Right atrium auricular region (tissue), 2 donors: ENCODE results near the gene PARP4. TPM values are rescaled to one million over a fixed set of nuclear protein-coding genes. Genes with fewer than 3 reads are reported as not detected.

ENCODE experiments used
- DNase-seq: peaks from one replicate; pipeline ENCODE4 v3.0.0-alpha.2; 2019; ENCODE audit warnings: low spot score
- H3K27ac ChIP-seq, 2 donors: fragments of 200-600 bp; sonication (generic); 1 replicate in 1 of 2; 2 replicates in 1 of 2; pipeline ENCODE4 v1.5.1; 2016 to 2019
- H3K27me3 ChIP-seq, 2 donors: fragments of 200-600 bp; sonication (generic); one replicate each; pipeline versions ENCODE4 v1.5.1 to v1.6.0; 2017 to 2019
- H3K36me3 ChIP-seq: fragments of 200-600 bp; sonication (generic); one replicate; pipeline ENCODE4 v1.5.1; 2016
- H3K4me1 ChIP-seq, 2 donors: fragments of 200-600 bp; sonication (generic); one replicate each; pipeline versions ENCODE4 v1.5.1 to v1.6.0; 2017 to 2019
- H3K4me3 ChIP-seq, 2 donors: fragments of 200-600 bp; sonication (generic); 1 replicate in 1 of 2; 2 replicates in 1 of 2; pipeline ENCODE4 v1.5.1; 2017 to 2019; ENCODE audit warnings: mild to moderate bottlenecking in 1 of 2, moderate library complexity in 1 of 2
- H3K9me3 ChIP-seq, 2 donors: fragments of 200-600 bp; sonication (generic); one replicate each; pipeline ENCODE4 v1.5.1; 2019
- CTCF ChIP-seq, 2 donors: fragments of 200-600 bp; sonication (generic); IDR thresholded peaks; one replicate each; pipeline ENCODE4 v1.5.1; 2019; ENCODE audit warnings: antibody characterized with exemption in 2 of 2
- total RNA-seq, 2 donors: library from RNA; depleted of rRNA; stranded (reverse); fragments of >200 nt; gene quantifications; one replicate each; pipeline ENCODE4 v1.1.0, GENCODE V29; 2016

Gene PARP4
- total RNA-seq, 2 donors from 2014 or later: 21.2 to 22.1 TPM

DNA sequence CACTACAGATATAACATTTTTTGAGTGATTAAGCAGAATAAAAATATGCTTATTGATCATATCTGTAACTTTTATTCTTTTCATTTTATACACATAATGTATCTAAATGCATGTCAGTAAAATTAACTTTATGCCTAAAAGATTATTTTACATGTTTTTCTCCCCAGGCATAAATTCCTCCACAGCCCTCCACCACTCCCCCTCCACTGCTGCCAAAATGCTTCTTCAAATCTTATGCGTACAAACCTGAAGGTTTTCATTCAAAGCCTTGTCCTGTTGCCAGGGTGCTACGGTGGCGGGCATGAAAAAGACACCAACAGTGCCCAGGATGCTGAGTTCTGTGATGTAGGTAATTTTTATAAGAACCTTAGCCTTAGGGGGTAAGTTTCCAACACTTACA, 52.9 kb downstream of the PARP4 start:
- H3K36me3 ChIP-seq: peaks cover 22% of the 10 kb centered on the region
- H3K9me3 ChIP-seq: no peaks in the 10 kb centered on the region
- no peak for TF ChIP-seq CTCF (IDR thresholded peaks at IDR 0.05)
- peaks cover 0 to 6% of the 10 kb centered on the region in 2 donors for H3K4me1 ChIP-seq
- H3K27ac ChIP-seq: no peak overlapping the region
- DNase-seq: no peak
- no peak overlapping the region for H3K4me3 ChIP-seq
- H3K27me3 ChIP-seq: no peaks in the 10 kb centered on the region

GRCh38 chr13:24459234-24459633, 53.3 kb downstream of the PARP4 start:
- Histone ChIP-seq H3K27ac (no peak overlapping the region), H3K4me3 (no peak overlapping the region), H3K36me3 (peaks cover 27% of the 10 kb centered on the region), H3K4me1 (peaks cover 0 to 6% of the 10 kb centered on the region in 2 donors), H3K27me3 (no peaks in the 10 kb centered on the region), H3K9me3 (no peaks in the 10 kb centered on the region)
- no peak for DNase-seq
- no peak for TF ChIP-seq CTCF (IDR thresholded peaks at IDR 0.05)

DNA sequence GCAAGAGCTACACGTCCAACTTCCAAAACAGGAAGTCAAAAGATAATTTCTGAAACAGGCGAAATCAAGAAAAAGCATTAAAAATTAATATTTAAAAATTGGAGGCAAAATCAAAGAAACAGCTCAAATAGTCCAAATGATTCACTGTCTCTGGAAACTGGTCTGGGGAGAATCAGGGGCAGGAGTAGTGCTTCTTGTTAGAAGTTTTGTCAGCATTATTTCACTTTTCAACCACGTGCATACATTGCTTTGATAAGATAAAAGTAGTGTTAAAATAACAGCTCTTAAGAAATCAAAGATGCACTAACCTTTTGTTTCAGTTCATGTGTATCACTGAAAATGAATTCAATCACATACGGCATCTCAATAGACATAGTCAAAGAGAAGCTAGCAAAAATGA, 53.8 kb downstream of the PARP4 start:
- no peak overlapping the region for H3K27ac ChIP-seq
- no peak for TF ChIP-seq CTCF (IDR thresholded peaks at IDR 0.05)
- H3K4me1 ChIP-seq: peaks cover 0 to 6% of the 10 kb centered on the region in 2 donors
- no peaks in the 10 kb centered on the region for H3K27me3 ChIP-seq
- H3K9me3 ChIP-seq: no peaks in the 10 kb centered on the region
- H3K36me3 ChIP-seq: peaks cover 32% of the 10 kb centered on the region
- no peak for DNase-seq
- H3K4me3 ChIP-seq: no peak overlapping the region

DNA sequence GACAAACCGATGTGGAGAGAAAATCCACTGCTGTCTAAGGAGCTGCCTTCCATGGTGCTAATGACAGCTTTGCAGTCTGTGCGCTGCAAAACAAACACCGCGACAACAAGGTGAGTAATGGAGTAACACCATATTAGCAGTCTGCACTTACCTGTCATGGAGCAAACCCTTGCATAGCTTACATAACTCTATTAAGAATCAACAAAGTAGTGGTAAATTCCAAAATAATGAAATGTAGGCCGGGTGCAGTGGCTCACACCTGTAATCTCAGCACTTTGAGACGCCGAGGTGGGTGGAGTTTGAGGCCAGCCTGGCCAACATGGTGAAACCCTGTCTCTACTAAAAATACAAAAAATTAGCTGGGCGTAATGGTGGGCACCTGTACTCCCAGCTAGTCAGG, 56.2 kb downstream of the PARP4 start:
- Histone ChIP-seq H3K4me3 (no peak overlapping the region), H3K9me3 (no peaks in the 10 kb centered on the region), H3K4me1 (peaks cover 0 to 6% of the 10 kb centered on the region in 2 donors), H3K27me3 (no peaks in the 10 kb centered on the region), H3K36me3 (peaks cover 53% of the 10 kb centered on the region), H3K27ac (no peak overlapping the region)
- TF ChIP-seq CTCF (IDR thresholded peaks at IDR 0.05): no peak
- no peak for DNase-seq

GRCh38 chr13:24454056-24454455, 58.5 kb downstream of the PARP4 start:
- peaks cover 55% of the 10 kb centered on the region for H3K36me3 ChIP-seq
- no peaks in the 10 kb centered on the region for H3K4me1 ChIP-seq
- H3K27ac ChIP-seq: no peak overlapping the region
- H3K9me3 ChIP-seq: no peaks in the 10 kb centered on the region
- DNase-seq: no peak
- H3K27me3 ChIP-seq: no peaks in the 10 kb centered on the region
- H3K4me3 ChIP-seq: no peak overlapping the region
- TF ChIP-seq CTCF (IDR thresholded peaks at IDR 0.05): no peak

- DNase-seq: no peak
- Histone ChIP-seq H3K36me3 (peaks cover 61% of the 10 kb centered on the region), H3K27ac (no peak overlapping the region), H3K4me3 (no peak overlapping the region), H3K27me3 (no peaks in the 10 kb centered on the region), H3K9me3 (no peaks in the 10 kb centered on the region), H3K4me1 (no peaks in the 10 kb centered on the region)
- TF ChIP-seq CTCF (IDR thresholded peaks at IDR 0.05): no peak
Measured at GRCh38 chr13:24452044-24452443, 60.5 kb downstream of the PARP4 start.
